ENCODE results near the gene EEFSEC. TPM values are rescaled to one million over a fixed set of nuclear protein-coding genes. Genes with fewer than 3 reads are reported as not detected.

Gene EEFSEC
- total and polyA plus RNA-seq, 2 of the 8 experiments (the other 6 are each of a cell fraction or from before 2014, with no cell fraction given): 13.1 to 19.8 TPM

- Histone ChIP-seq H3K4me3 (ENCODE audit: extremely low read depth in 1 of 4, insufficient read depth in 2 of 4, low read depth in 3 of 4, low read length in 4 of 4) (no peak overlapping the region), H2AK5ac (ENCODE audit: low read depth, low read length) (no peak overlapping the region), H2BK12ac (ENCODE audit: low read depth, low read length) (no peak overlapping the region), H3K27me3 (replicated peaks in 1 of 4; ENCODE audit: control insufficient read depth in 3 of 4, extremely low read depth in 1 of 4, insufficient read depth in 3 of 4, low read length in 3 of 4) (no peaks in the 10 kb centered on the region), H3K18ac (ENCODE audit: extremely low read depth, low read length) (no peak overlapping the region), H3K56ac (replicated peaks; ENCODE audit: insufficient read length, low read depth, low read length) (no peak overlapping the region), H3K4ac (replicated peaks; ENCODE audit: insufficient read length, low read depth, low read length) (no peak overlapping the region), H4K8ac (ENCODE audit: extremely low read depth, insufficient read depth, low read length) (no peak overlapping the region), H2AFZ (ENCODE audit: low read length) (no peak overlapping the region), H3K9me3 (ENCODE audit: insufficient read depth in 2 of 2, low read depth in 1 of 2, low read length in 1 of 2) (no peaks in the 10 kb centered on the region), H3K23ac (ENCODE audit: insufficient read length) (no peak overlapping the region), H3K23me2 (ENCODE audit: low read depth, low read length) (no peaks in the 10 kb centered on the region), H3K14ac (ENCODE audit: insufficient read length) (no peak overlapping the region), H2BK5ac (ENCODE audit: low read depth, low read length) (no peak overlapping the region), H3K9ac (replicated peaks in 1 of 4; ENCODE audit: extremely low read depth in 1 of 4, low read depth in 3 of 4, low read length in 3 of 4) (no peak overlapping the region), H3K79me1 (ENCODE audit: low read depth, low read length) (0 out of 2 replicates have a peak, but pooled peaks cover 2% of the 10 kb centered on the region), H3K27ac (ENCODE audit: low read depth, low read length) (no peak overlapping the region), H3K36me3 (ENCODE audit: control insufficient read depth in 2 of 4, insufficient read depth in 4 of 4, low read length in 3 of 4) (no peaks in the 10 kb centered on the region), H2BK15ac (ENCODE audit: low read length) (no peak overlapping the region), H4K20me1 (replicated peaks in 1 of 2; ENCODE audit: control insufficient read depth in 1 of 2, insufficient read depth in 2 of 2, low read length in 2 of 2) (no peaks in the 10 kb centered on the region), H3K4me1 (replicated peaks in 1 of 4; ENCODE audit: control insufficient read depth in 3 of 4, insufficient read depth in 4 of 4, low read length in 3 of 4) (peaks cover 0 to 4% (median 0%) of the 10 kb centered on the region in 4 experiments; a peak in 1 of 7 replicates), H4K5ac (ENCODE audit: insufficient read length, low read depth, low read length) (no peak overlapping the region), H4K91ac (replicated peaks; ENCODE audit: insufficient read length, low read length) (no peak overlapping the region), H3K4me2 (ENCODE audit: insufficient read depth in 1 of 2, low read depth in 2 of 2, low read length in 2 of 2) (no peak overlapping the region), H2BK20ac (ENCODE audit: low read length) (no peak overlapping the region), H3K79me2 (ENCODE audit: control insufficient read depth in 1 of 2, insufficient read depth in 2 of 2, low read length in 2 of 2) (no peaks in the 10 kb centered on the region), H2BK120ac (replicated peaks; ENCODE audit: low read depth, low read length) (no peak overlapping the region)
- CTCF ChIA-PET (ENCODE audit: partially characterized antibody): interaction anchor here (6.8 to 6.9 kb wide), 2 partner anchors 45 to 90 kb away, joined by 48 to 108 read pairs; no protein-coding TSS in a partner anchor
- FAIRE-seq: no peak
- POLR2A ChIA-PET (ENCODE audit: partially characterized antibody): no interaction called here
- DNase-seq (ENCODE audit: low read depth in 1 of 2, low spot score in 2 of 2): peak in 1 of 2 experiments; percentile 40
- 89% methylated on average over 15 of the region's 15 CpGs; no CpG with 5 or more reads in 1 of the 2 experiments for WGBS, 2 experiments (ENCODE audit: extremely low coverage in 1 of 2, insufficient coverage in 1 of 2, insufficient read length in 1 of 2, insufficient replicate concordance in 2 of 2, low coverage in 1 of 2, low lambda C conversion rate in 2 of 2, missing lambda C conversion rate in 1 of 2)
- no peak for TF ChIP-seq GTF2F1 (IDR thresholded peaks at IDR 0.05; ENCODE audit: borderline replicate concordance, low read depth, low read length)
Observed at GRCh38 chr3:128316481-128316891, 163.2 kb downstream of the EEFSEC start.
